HT-29 (cell line): ENCODE measurements around the gene PACS1. TPM values are rescaled to one million over a fixed set of nuclear protein-coding genes. Genes with fewer than 3 reads are reported as not detected.

Experiments
- DNase-seq: peaks from one replicate; pipeline ENCODE4 v3.0.0-alpha.2; 2015; ENCODE audit warnings: low spot score
- total RNA-seq: library from RNA; depleted of rRNA; stranded (reverse); fragments of >200 nt; shearing (Covaris generic); gene quantifications from 2 replicates; pipeline ENCODE4 v1.2.3, GENCODE V29; 2014

PACS1 gene
- total RNA-seq, 1 experiment from 2014 or later: 23.1 TPM

DNA sequence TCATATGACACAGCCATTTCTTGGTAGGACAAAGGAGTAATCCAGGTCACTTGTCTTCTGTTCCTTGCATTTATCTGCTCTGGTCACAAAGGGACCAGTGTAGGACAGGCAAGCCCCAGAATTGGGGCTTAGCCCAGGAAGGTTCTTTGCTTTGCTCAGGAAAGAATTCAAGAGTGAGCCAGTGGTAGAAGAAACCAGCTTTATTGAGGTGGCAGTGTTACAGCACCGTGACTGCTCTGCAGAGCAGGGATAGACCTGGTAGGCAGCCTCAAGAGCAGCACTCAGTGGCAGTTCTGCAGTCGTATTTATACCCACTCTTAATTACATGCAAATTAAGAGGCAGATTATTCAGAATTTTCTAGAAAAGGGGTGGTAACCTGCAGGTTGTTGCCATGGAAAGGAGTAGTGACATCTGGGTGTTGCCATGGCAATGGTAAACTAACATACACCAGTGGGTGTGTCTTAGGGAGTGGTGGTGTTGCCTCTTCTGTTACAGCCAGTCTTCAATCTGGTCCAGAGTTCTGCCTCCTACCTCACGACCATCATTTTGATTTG, 113.5 kb downstream of the PACS1 start:
- peak; percentile 26 for DNase-seq

DNA sequence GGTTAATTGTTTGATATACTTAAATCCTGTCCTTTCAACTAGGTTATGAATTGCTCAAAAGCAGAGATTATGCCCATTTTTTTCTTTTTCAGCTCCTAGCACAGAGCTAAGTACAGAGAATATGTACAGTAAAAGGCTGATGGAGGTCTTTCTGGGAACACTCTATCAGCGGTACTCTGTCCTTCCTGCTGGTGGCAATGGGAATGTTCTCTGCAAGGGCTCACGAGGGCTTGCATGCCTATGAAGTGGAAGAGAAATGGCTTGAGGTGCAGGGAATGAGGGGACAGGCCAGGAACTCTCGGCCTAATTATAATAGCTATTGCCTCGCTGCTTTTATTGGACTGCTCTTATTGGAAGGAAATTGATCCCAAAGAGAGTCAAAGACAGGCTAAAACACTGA, 114.7 kb downstream of the PACS1 start:
- no peak for DNase-seq

DNA sequence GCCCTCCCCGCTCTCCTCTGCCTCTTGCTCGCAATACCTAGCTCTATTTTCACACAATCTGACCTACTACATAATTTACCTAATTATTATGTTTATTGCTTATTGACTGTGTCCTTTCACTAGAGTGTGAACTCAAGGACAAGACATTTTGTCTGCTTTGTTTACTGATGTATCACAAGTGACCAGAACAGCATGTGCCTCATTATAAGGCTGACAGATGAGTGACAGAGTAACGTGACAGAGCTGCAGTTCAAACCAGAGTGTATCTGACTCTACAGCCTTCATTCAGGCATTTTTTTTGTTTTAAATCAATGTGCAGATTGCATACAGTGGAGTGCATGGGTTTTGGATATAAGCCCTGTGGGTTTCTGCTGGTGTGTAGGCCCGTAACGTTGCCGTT, 116.4 kb downstream of the PACS1 start:
- no peak for DNase-seq

DNA sequence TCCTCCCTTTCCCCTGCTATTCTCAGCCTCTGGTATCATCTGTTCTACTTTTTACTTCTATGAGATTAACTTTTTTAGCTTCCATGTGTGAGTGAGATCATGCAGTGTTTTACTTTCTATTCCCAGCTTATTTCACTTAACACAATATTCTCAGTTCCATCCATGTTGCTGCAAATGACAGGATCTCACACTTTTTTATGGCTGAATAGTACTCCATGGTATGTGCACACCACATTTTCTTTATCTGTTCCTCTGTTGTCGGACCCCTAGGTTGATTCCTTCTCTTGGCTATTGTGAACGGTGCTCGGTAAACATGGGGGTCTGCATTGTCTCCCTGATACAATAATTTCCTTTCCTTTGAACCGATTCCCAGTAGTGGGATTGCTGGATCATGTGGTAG, 117.4 kb downstream of the PACS1 start:
- DNase-seq: no peak

DNA sequence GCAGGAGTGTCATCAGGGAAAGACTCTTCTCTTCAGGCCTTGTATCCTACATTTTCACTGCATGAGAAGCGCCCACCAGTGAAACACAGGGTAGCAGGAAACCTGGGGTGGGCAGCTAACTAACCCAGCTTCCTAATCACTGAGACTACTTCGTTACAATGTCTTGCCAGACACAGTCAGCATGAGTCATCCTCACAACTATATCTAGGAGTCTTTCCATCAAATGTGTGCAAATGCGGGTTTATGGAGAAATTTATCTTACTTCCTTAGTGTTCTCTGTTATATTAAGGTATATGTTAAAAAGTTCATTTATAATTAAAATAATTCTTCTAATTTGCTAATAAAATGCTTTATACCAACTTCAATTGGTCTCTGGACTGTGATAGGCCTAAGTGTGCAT, 118.5 kb downstream of the PACS1 start:
- no peak for DNase-seq

DNA sequence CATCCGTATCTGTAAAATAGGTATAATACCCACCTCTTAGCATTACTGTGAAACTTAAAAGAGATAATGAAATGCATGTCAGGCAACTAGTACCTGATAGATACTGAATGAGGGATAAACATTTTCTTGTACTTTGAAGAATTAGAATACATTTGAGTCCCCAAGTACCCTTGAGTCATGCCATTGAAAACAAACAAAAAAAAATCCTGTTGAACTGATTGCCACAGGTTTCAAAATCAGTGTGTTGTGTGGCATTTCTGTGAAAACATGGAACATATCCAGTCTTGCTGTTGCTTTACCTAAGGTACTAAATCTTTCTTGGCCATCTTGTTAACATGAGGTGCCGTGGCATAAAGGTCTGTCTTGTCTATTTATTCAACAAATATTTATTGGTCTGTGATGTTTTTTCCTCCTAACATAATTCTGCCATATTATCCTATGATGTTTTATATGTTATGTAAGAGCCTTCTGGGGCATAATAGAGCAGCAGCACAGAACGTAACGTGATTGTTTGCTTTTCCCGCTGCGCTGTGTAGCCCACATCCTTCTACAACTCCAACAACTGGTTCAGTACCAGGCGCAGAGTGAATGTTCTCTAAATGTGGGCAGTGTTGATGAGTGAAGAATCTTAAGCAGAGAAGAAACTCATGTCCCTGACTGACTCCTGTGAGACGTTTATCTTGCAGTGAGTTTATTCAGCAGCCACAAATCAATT, 119.1 kb downstream of the PACS1 start:
- DNase-seq: no peak

DNA sequence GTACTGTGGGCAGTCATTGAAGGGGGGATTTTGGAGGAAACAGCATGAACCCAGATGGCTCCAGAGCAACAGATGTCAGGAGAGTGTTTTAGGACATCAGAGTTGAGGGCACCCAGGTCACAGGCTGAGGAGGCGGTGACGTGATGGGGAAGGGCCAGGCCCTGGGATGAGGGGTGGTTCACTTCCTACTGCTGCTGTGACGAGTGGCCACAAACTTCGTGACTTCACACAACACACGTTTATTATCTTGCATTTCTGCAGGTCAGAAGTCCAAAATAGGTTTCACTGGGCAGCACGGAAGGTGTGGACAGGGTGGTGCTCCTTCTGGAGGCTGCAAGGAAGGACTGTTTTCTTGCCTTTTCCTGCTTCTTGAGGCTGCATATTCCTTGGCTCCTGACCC, 120.7 kb downstream of the PACS1 start:
- peak; percentile 14 for DNase-seq

DNA sequence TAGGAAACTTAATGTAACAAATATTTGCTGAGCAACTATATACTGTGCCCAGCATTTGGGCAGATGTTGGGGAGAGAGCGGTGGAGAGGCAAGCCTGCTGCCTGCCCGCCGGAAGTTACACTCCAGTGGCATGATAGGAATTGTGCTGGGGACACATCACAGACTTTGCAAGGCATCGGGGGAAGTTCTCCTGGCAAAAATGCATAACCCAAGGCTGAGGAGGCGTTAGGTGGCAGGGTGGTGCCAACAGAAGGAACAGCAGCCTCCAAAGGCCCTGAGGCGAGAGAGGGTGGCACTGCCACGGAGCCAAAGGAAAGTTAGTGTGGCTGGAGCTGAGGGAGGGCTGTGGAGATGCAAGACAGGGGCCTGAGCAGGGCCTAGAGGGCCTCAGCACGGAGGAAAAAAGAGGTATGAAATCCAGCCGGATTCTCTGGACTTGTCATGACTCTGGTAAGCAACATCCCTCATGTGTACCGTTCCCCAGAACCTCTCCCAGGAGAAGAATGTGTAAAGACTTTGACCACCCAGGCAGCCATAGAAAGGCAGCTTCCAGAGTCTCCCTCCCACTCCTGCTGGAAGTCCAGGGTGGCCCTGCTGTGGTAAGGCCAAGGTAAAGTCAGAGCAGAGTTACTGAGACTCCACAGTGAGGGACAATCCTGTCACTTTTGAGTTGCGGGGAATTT, 122.2 kb downstream of the PACS1 start:
- no peak for DNase-seq

DNA sequence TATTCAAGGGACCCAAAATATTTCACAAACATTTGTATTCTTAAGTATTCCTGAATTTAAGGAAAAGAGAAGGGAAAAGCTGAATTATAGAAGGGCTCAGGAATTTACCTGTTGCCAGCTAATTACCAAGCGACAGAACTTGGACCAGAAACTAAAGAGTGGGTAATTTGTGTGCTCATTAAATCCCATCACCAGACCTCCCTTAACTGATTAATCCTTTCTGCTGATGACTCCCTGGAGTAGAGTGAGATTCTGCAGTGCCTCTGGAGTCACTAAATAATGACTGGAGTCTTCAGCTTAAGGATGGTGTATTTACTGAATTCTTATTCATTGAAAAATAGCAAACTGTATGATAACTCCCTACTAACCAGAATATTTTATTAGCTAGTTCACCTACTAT, 124.3 kb downstream of the PACS1 start:
- DNase-seq: no peak

DNA sequence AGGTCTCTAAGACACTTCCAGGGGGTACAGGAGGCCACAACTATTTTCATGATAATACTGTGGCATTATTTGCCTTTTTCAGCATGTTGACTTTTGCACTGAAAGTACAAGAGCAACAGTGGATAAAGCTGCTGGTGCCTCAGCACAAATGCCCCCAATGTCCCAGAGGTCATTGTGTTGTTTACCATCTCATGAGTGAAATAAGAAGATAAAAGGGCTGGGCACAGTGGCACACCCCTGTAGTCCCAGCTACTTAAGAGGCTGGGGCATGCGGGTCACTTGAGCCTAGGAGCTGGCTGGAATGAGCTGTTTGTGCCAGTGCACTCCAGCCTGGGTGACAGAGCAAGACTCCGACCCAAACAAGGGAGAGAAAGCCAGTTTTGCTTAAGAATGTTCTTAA, 125.8 kb downstream of the PACS1 start:
- no peak for DNase-seq

DNA sequence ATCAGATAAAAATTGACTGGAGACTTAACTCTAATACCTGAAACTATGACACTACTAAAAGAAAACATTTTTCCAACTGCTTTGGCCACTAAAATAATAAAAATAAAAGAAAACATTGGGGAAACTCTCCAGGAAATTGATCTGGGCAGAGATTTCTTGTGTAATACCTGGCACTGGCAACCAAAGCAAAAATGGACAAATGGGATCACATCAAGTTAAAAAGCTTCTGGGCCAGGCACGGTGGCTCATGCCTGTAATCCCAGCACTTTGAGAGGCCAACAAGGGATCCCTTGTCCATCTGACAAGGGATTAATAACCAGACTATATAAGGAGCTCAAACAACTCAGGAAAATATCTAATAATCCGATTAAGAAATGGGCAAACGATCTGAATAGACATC, 133.8 kb downstream of the PACS1 start:
- DNase-seq: no peak

DNA sequence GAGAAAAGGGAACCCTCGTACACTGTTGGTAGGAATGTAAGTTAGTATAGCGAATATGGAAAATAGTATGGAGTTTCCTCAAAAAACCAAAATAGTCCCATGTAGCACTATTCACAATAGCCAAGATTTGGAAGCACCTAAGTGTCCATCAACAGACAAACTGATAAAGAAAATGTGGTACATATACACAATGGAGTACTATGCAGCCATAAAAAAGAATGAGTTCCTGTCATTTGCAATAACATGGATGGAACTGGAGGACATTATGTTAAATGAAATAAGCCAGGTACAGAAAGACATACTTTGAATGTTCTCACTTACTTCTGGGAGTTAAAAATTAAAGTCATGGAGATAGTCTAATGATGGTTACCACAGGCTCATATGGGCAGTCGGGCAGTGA, 134.3 kb downstream of the PACS1 start:
- no peak for DNase-seq

DNA sequence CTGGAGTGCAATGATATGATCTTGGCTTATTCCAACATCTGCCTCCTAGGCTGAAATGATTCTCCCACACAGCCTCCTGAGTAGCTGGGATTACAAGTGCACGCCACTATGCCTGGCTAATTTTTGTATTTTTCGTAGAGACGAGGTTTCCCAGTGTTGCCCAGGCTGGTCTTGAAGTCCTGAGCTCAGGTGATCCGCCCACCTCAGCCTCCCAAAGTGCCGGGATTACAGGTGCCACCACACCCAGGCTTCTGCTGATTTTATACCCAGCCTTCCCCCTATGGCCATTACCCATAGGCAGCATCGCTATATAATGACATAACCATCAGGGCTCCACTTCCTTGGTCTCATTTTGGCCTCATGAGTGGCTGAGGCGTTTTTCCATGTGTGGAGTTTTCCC, 137.7 kb downstream of the PACS1 start:
- no peak for DNase-seq

DNA sequence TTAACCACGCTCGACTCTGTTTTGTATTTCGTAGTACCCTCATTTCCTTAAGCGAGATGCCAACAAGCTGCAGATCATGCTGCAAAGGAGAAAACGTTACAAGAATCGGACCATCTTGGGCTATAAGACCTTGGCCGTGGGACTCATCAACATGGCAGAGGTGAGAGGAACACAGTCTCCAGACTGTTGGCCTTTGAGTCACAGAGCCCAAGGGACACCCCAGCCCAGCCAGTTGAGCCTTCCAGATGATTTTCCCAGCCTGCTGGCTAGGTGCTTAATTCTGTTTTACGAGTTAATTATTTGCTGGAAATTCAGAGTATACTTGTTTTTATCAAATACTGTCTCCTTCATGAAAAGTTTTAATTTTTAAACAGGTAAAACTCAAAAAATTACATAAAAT, 141.0 kb downstream of the PACS1 start:
- no peak for DNase-seq

DNA sequence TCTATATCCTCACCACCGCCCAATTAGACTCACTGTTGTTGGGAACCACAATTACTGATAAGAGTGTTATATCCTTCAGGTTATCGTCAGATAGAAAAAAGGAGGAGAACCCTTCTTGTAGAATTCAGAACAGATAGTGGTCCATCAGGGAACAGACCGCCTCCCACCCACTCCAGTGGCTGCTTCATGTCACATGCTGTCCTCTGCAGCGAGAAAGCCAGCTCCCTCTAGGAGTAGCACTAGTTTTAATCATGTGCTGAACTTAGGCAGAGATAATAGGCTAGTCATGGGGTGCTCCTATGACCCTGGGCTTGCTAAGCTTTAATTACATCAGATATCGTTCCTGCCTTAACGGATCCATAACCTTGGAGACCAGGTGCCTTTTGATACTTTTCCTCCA, 146.8 kb downstream of the PACS1 start:
- no peak for DNase-seq

DNA sequence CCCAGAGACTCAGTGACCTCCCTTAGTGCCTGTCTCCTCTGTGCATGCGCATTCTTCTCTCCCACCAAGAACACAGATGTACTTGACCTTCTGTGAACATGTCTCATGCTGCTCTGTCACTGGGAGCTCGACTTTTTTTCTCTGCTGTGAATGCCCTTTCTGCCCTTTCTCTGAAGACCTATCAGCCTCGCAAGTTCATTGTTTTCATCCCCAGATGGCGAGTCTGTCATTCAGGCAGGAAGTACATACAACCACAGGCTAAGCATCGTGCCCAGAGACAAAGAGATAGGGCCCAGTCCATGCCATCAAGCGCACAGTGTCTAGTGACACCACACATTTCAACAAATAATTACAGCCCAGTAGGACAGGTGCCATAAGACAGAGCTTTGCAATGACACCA, 148.0 kb downstream of the PACS1 start:
- DNase-seq: no peak

DNA sequence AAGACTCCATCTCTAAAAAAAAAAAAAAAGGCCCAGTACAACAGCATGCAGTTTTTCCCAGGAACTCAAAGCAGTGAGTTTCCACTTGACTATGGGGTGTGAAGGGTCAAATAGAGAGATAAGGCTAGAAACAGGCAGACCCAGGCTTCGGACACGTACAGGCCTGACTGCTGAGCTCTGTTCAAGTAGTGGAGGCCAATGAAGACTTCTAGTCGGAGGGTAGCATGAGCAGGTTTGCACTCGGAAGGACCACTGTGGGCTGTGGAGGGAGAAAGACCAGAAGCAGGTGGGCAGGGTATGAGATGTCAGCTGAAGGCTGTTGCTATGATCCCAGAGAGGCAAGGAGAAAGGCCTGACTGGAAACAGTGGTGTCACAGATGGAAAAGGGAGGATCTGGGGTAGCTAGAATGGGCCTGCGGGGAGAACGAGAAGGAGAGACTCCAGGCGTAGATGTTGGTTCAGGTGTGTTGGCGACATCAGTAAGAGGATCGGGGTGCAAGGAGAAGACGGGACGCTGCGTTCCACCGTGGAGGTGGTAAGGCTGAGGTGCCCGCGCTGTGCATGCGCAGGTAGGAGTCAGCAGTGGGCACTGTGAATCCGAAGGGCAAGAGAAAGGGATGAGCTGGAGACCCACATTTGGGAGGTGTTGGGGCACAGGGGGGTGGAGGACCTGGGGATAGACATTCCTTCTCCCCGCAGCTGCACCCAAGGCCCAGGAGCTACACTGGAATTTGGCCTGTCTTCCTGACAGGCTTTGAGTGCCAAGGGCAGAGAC, 149.0 kb downstream of the PACS1 start:
- no peak for DNase-seq

DNA sequence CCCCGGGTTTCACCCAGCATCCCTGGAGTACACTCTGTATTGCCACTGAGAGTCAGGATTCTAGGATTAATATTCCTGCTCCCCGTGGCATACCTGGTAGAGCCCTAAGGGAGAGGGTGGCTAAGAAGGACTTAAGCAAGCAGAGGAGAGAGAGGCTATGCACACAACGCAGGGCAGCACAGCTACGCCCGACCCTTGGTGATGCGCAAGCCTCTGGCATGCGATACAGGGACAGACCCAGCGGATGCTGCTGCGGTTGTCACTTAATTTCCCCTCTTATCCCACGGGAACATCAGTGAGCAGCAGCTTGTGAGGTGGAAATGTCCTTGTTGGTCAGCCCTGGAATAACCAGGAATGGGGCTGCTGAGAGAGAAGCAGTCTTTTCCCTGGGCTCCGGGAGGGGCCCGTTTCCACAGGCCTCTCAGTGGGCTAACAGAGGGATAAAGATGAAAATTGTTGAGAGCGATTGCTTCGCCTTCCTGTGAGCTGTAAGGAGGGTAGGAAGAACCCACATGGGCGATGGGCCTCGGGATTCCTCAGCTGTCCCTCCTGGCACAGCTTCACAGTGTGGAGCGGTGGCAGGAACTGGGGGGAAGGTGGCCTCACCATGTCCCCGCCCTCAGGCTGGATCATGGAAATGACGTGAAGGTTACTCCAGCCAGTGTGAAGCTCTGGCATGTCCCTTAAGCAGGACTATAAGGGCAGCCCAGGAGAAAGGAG, 149.9 kb downstream of the PACS1 start:
- DNase-seq: no peak

DNA sequence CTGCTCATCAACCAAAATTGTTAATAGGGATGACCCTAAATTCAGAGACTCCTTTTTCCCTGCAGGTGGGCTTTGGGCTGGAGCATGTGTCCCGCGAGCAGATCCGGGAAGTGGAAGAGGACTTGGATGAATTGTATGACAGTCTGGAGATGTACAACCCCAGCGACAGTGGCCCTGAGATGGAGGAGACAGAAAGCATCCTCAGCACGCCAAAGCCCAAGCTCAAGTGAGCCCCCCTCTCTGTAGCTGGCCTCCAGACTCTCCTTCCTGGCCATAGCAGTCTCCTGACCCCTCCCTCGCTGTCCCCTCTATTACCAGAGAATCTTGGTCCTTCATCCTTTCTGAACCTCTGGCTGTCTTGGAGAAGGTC, 150.5 kb downstream of the PACS1 start:
- no peak for DNase-seq

DNA sequence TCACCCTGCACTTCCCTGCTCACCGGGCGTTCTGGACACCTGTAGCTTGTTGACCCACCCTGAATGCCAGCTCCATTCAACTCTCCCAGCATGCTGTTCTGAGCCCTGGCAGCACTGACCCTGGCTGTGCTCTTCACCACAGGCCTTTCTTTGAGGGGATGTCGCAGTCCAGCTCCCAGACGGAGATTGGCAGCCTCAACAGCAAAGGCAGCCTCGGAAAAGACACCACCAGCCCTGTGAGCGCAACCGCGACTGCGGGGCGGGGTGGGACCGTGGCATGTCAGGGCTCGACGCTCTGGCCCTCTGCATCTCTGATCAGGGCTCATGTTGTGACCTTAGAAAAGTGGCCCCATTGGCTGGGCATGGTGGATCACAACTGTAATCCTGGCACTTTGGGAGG, 150.9 kb downstream of the PACS1 start:
- no peak for DNase-seq

DNA sequence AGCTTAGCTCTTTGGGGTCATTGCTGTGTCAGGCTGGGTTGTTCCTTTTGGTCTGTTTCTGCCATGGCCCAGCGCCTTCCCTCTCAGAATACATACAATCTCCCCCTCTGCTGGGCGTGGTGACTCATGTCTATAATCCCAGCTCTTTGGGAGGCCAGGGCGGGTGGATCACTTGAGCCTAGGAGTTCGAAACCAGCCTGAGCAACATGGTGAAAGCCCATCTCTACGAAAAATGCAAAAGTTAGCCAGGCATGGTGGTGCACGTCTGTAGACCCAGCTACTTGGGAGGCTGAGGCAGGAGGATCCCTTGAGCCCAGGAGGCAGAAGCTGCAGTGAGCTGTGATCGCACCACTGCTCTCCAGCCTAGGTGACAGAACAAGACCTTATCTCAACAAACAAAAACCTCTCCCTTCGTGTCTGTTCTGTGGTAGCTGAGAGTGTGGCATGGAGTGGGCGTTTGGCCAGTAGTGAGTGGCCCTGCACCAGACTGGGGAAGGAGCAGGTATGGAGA, 151.7 kb downstream of the PACS1 start:
- no peak for DNase-seq
